Neural cell (in vitro differentiated cells): ENCODE results near the gene MYO3A. TPM values are rescaled to one million over a fixed set of nuclear protein-coding genes. Genes with fewer than 3 reads are reported as not detected.

Source experiments
- H2AFZ ChIP-seq: fragments of 200-600, 300-800 bp; sonication (generic), shearing (Covaris generic); 2 replicates; pipeline ENCODE4 v1.6.0; 2014; ENCODE audit warnings: low read depth, mild to moderate bottlenecking, antibody characterized with exemption, low read length, moderate library complexity
- H3F3A ChIP-seq: fragments of 200-600 bp; shearing (Covaris generic); 2 replicates; pipeline ENCODE4 v1.6.1; 2016; ENCODE audit warnings: mild to moderate bottlenecking, moderate library complexity, mixed read lengths, antibody characterized with exemption, low read length; ENCODE audit not compliant: insufficient read depth, poor library complexity, severe bottlenecking
- H3K27ac ChIP-seq: fragments of 200-600, 300-800 bp; sonication (generic), shearing (Covaris generic); 2 replicates; pipeline ENCODE4 v1.5.1; 2014; ENCODE audit warnings: mild to moderate bottlenecking, low read length, moderate library complexity
- H3K27me3 ChIP-seq: fragments of 300-800, 200-600 bp; sonication (generic), shearing (Covaris generic); 2 replicates; pipeline ENCODE4 v1.6.0; 2014; ENCODE audit warnings: mild to moderate bottlenecking, low read depth, low read length, moderate library complexity; ENCODE audit not compliant: insufficient read depth
- H3K36me3 ChIP-seq: fragments of 300-800, 200-600 bp; sonication (generic), shearing (Covaris generic); 2 replicates; pipeline ENCODE4 v1.5.1; 2014; ENCODE audit warnings: mild to moderate bottlenecking, antibody characterized with exemption, low read length, moderate library complexity; ENCODE audit not compliant: insufficient read depth
- H3K4me2 ChIP-seq: fragments of 300-800, 200-600 bp; sonication (generic), shearing (Covaris generic); 2 replicates; pipeline ENCODE4 v1.6.0; 2014; ENCODE audit warnings: mild to moderate bottlenecking, low read length
- H3K4me3 ChIP-seq: fragments of 300-800, 200-600 bp; sonication (generic), shearing (Covaris generic); 2 replicates; pipeline ENCODE4 v1.5.1; 2014; ENCODE audit warnings: mild to moderate bottlenecking, low read length, moderate library complexity
- H3K79me2 ChIP-seq: fragments of 200-600 bp; shearing (Covaris generic); replicated peaks from 2 replicates; pipeline ENCODE4 v1.6.0; 2014; ENCODE audit warnings: mild to moderate bottlenecking, low read length, moderate library complexity; ENCODE audit not compliant: insufficient read depth
- H3K9ac ChIP-seq: fragments of 300-800, 200-600 bp; sonication (generic), shearing (Covaris generic); 2 replicates; pipeline ENCODE4 v1.6.1; 2016; ENCODE audit warnings: mild to moderate bottlenecking, low read length, mixed read lengths
- H3K9me2 ChIP-seq: fragments of 200-600 bp; shearing (Covaris generic); 2 replicates; pipeline ENCODE4 v1.6.1; 2016; ENCODE audit warnings: mild to moderate bottlenecking, low read length, mixed read lengths; ENCODE audit not compliant: insufficient read depth
- H3K9me3 ChIP-seq: fragments of 200-600, 300-800 bp; sonication (generic), shearing (Covaris generic); 2 replicates; pipeline ENCODE4 v1.6.1; 2016; ENCODE audit warnings: mild to moderate bottlenecking, mixed run types, low read length, moderate library complexity, mixed read lengths
- H4K20me1 ChIP-seq: fragments of 200-600 bp; shearing (Covaris generic); 2 replicates; pipeline ENCODE4 v1.6.1; 2016; ENCODE audit warnings: mild to moderate bottlenecking, mixed run types; ENCODE audit not compliant: insufficient read depth
- EP300 ChIP-seq: fragments of 450-650 bp; conservative IDR thresholded peaks from 2 replicates; pipeline ENCODE4 v1.6.1; 2014; ENCODE audit warnings: antibody characterized with exemption, mild to moderate bottlenecking, moderate library complexity; ENCODE audit not compliant: poor library complexity, severe bottlenecking
- EZH2 ChIP-seq: fragments of 200-600, 300-800 bp; shearing (Covaris generic), sonication (generic); IDR thresholded peaks from 2 replicates; pipeline ENCODE4 v1.6.1; 2014; ENCODE audit warnings: antibody characterized with exemption, low read length, borderline replicate concordance, mild to moderate bottlenecking; ENCODE audit not compliant: insufficient read depth, poor library complexity, severe bottlenecking
- MXI1 ChIP-seq: fragments of 450-650 bp; conservative IDR thresholded peaks from 2 replicates; pipeline ENCODE4 v1.6.1; 2014; ENCODE audit warnings: antibody characterized with exemption, mild to moderate bottlenecking; ENCODE audit not compliant: poor library complexity, severe bottlenecking
- RAD21 ChIP-seq: fragments of 450-650 bp; conservative IDR thresholded peaks from 2 replicates; pipeline ENCODE4 v1.6.1; 2014; ENCODE audit warnings: antibody characterized with exemption, mild to moderate bottlenecking, moderate library complexity
- REST ChIP-seq: IDR thresholded peaks from 2 replicates; pipeline ENCODE4 v1.6.1; 2012; ENCODE audit warnings: borderline replicate concordance
- SMC3 ChIP-seq: fragments of 450-650 bp; conservative IDR thresholded peaks from 2 replicates; pipeline ENCODE4 v1.6.1; 2014; ENCODE audit warnings: antibody characterized with exemption, mild to moderate bottlenecking, moderate library complexity; ENCODE audit not compliant: poor library complexity
- TAF1 ChIP-seq: IDR thresholded peaks from 2 replicates; pipeline ENCODE4 v1.6.1; 2012; ENCODE audit warnings: low read depth
- polyA plus RNA-seq: library from polyadenylated mRNA; depleted of rRNA; stranded (reverse); fragments of >200 nt; gene quantifications from 2 replicates; pipeline ENCODE4 v1.2.3, GENCODE V29; 2014

MYO3A gene
- polyA plus RNA-seq, 1 donor from 2014 or later: 4.1 TPM

GRCh38 chr10:26156019-26156418 is 222.0 kb downstream of the MYO3A start:
- Histone ChIP-seq H3K27ac (no peak overlapping the region), H3F3A (no peaks in the 10 kb centered on the region), H3K9me3 (no peaks in the 10 kb centered on the region), H3K79me2 (no peaks in the 10 kb centered on the region), H3K27me3 (no peaks in the 10 kb centered on the region), H3K9me2 (no peaks in the 10 kb centered on the region), H3K4me3 (no peak overlapping the region), H3K4me2 (no peak overlapping the region), H2AFZ (no peak overlapping the region), H3K36me3 (no peaks in the 10 kb centered on the region), H4K20me1 (no peaks in the 10 kb centered on the region), H3K9ac (no peak overlapping the region)
- no peak for TF ChIP-seq REST
- TF ChIP-seq SMC3: no peak
- TF ChIP-seq MXI1: no peak
- TF ChIP-seq EP300: no peak
- no peak for TF ChIP-seq RAD21
- TF ChIP-seq TAF1: no peak

GRCh38 chr10:26157734-26158133 is 223.7 kb downstream of the MYO3A start:
- H3K79me2 ChIP-seq: no peaks in the 10 kb centered on the region
- H3K4me2 ChIP-seq: no peak overlapping the region
- H3K9ac ChIP-seq: no peak overlapping the region
- no peaks in the 10 kb centered on the region for H4K20me1 ChIP-seq
- H3K4me3 ChIP-seq: no peak overlapping the region
- H3K36me3 ChIP-seq: no peaks in the 10 kb centered on the region
- no peak overlapping the region for H2AFZ ChIP-seq
- H3K27ac ChIP-seq: no peak overlapping the region
- H3K27me3 ChIP-seq: no peaks in the 10 kb centered on the region
- no peaks in the 10 kb centered on the region for H3K9me3 ChIP-seq
- no peak for TF ChIP-seq RAD21
- no peak for TF ChIP-seq SMC3
- no peak for TF ChIP-seq REST
- TF ChIP-seq TAF1: no peak
- TF ChIP-seq EZH2: no peak
- H3F3A ChIP-seq: no peaks in the 10 kb centered on the region
- H3K9me2 ChIP-seq: no peaks in the 10 kb centered on the region
